SK-N-SH (cell line): ENCODE measurements around the gene LMTK2. TPM values are rescaled to one million over a fixed set of nuclear protein-coding genes. Genes with fewer than 3 reads are reported as not detected.
A peak's percentile ranks its signal among the peaks of the same experiment; 100 is the strongest.

Source experiments
- CTCF ChIA-PET: fragments of 300-600, 350-600 bp; formaldehyde crosslinking; extraction: SDS; loops from one replicate; lab custom pipeline; 2021; lab: Yijun Ruan, JAX
- POLR2A ChIA-PET: fragments of 350-600 bp; sonication (Branson Sonifier 250); formaldehyde crosslinking; extraction: SDS; loops from one replicate; lab custom pipeline; 2020; ENCODE audit warnings: antibody characterized with exemption, inconsistent platforms; lab: Yijun Ruan, JAX
- DNase-seq: peaks from one replicate; pipeline ENCODE4 v3.0.0; 2012
- H2AFZ ChIP-seq: fragments of 200-600 bp; sonication (generic); 2 replicates; pipeline ENCODE4 v1.8.1; 2016; ENCODE audit warnings: antibody characterized with exemption, mild to moderate bottlenecking, low read depth
- H3F3A ChIP-seq: fragments of 200-600 bp; sonication (generic); replicated peaks from 2 replicates; pipeline ENCODE3; 2016; ENCODE audit warnings: antibody characterized with exemption, mild to moderate bottlenecking; ENCODE audit not compliant: insufficient read depth
- H3K27ac ChIP-seq, 2 experiments: fragments of 200-500 bp in 1 of 2; fragments of 200-600 bp in 1 of 2; sonication (Bioruptor generic) in 1 of 2; sonication (generic), shearing (Covaris generic) in 1 of 2; 2 replicates each; pipeline versions ENCODE4 v1.5.1 to v1.6.1; 2014 to 2016; ENCODE audit warnings: low read depth in 2 of 2, inconsistent platforms in 1 of 2, low read length in 1 of 2, mild to moderate bottlenecking in 1 of 2, mixed read lengths in 1 of 2
- H3K27me3 ChIP-seq: fragments of 200-600 bp; sonication (generic), shearing (Covaris generic); 2 replicates; pipeline ENCODE4 v1.6.1; 2016; ENCODE audit warnings: mixed run types; ENCODE audit not compliant: insufficient read depth
- H3K36me3 ChIP-seq, 2 experiments: fragments of 200-500 bp in 1 of 2; fragments of 200-600 bp in 1 of 2; sonication (Bioruptor generic) in 1 of 2; sonication (generic) in 1 of 2; replicated peaks in 1 of 2; 2 replicates each; pipeline versions ENCODE3 to v1.5.1; 2014 to 2016; ENCODE audit warnings: low read length in 1 of 2, mild to moderate bottlenecking in 1 of 2; ENCODE audit not compliant: insufficient read depth in 2 of 2, control insufficient read depth in 1 of 2
- H3K4me1 ChIP-seq, 2 experiments: fragments of 200-500 bp in 1 of 2; fragments of 200-600 bp in 1 of 2; sonication (Bioruptor generic) in 1 of 2; sonication (generic), shearing (Covaris generic) in 1 of 2; 2 replicates each; pipeline versions ENCODE4 v1.5.1 to v1.6.1; 2014 to 2016; ENCODE audit warnings: low read depth in 1 of 2, low read length in 1 of 2, mixed run types in 1 of 2; ENCODE audit not compliant: insufficient read depth in 2 of 2, control insufficient read depth in 1 of 2
- H3K4me2 ChIP-seq: fragments of 200-600 bp; sonication (generic), shearing (Covaris generic); 2 replicates; pipeline ENCODE4 v1.6.1; 2017; ENCODE audit warnings: mixed run types
- H3K4me3 ChIP-seq, 2 experiments: fragments of 200-500 bp in 1 of 2; fragments of 200-600 bp in 1 of 2; sonication (Bioruptor generic) in 1 of 2; sonication (generic), shearing (Covaris generic) in 1 of 2; 2 replicates each; pipeline versions ENCODE4 v1.5.1 to v1.8.1; 2014 to 2016; ENCODE audit warnings: low read depth in 2 of 2, inconsistent platforms in 1 of 2, low read length in 1 of 2, mild to moderate bottlenecking in 1 of 2, mixed read lengths in 1 of 2, moderate library complexity in 1 of 2
- H3K79me2 ChIP-seq: fragments of 200-600 bp; sonication (generic); 2 replicates; pipeline ENCODE4 v1.8.1; 2017; ENCODE audit warnings: mild to moderate bottlenecking; ENCODE audit not compliant: insufficient read depth
- H3K9ac ChIP-seq: fragments of 200-600 bp; sonication (generic); 2 replicates; pipeline ENCODE4 v1.6.1; 2017; ENCODE audit warnings: mixed run types
- H3K9me2 ChIP-seq: fragments of 200-600 bp; sonication (generic); 2 replicates; pipeline ENCODE4 v1.6.1; 2017; ENCODE audit warnings: mixed run types
- H3K9me3 ChIP-seq: fragments of 200-600 bp; sonication (generic); 2 replicates; pipeline ENCODE4 v1.6.1; 2017; ENCODE audit warnings: mixed run types, mild to moderate bottlenecking, moderate library complexity
- H4K20me1 ChIP-seq: fragments of 200-600 bp; sonication (generic); 2 replicates; pipeline ENCODE4 v1.6.1; 2017; ENCODE audit warnings: mild to moderate bottlenecking, mixed run types; ENCODE audit not compliant: insufficient read depth
- ELF1 ChIP-seq: IDR thresholded peaks from 2 replicates; pipeline ENCODE4 v1.4.0; 2012
- JUND ChIP-seq: IDR thresholded peaks from 2 replicates; pipeline ENCODE4 v1.4.0; 2012
- MEF2A ChIP-seq: IDR thresholded peaks from 2 replicates; pipeline ENCODE4 v1.4.0; 2012; ENCODE audit warnings: low read depth, borderline replicate concordance
- MXI1 ChIP-seq: IDR thresholded peaks from 2 replicates; pipeline ENCODE4 v1.6.1; 2012; ENCODE audit warnings: mild to moderate bottlenecking, low read depth, low read length, improper control_type of control experiment
- PBX3 ChIP-seq: IDR thresholded peaks from 2 replicates; pipeline ENCODE4; 2012
- REST ChIP-seq: IDR thresholded peaks from 2 replicates; pipeline ENCODE4 v1.6.1; 2012; ENCODE audit warnings: mild to moderate bottlenecking, low read depth, low read length, moderate library complexity
- RFX5 ChIP-seq: IDR thresholded peaks from 2 replicates; pipeline ENCODE4 v1.6.1; 2012; ENCODE audit warnings: mild to moderate bottlenecking, improper control_type of control experiment, low read length
- RXRA ChIP-seq: IDR thresholded peaks from 2 replicates; pipeline ENCODE4 v1.4.0; 2012; ENCODE audit warnings: low read depth, mild to moderate bottlenecking, borderline replicate concordance
- USF2 ChIP-seq: fragments of 150-350 bp; IDR thresholded peaks from 2 replicates; pipeline ENCODE4 v1.6.1; 2017; ENCODE audit warnings: antibody characterized with exemption, low read length, low read depth, borderline replicate concordance
- WGBS: methylation state at CpG from one replicate; pipeline ENCODE4 v1.1.6; 2017; ENCODE audit warnings: low lambda C conversion rate; 5-methylcytosine and 5-hydroxymethylcytosine counted together
- polyA plus RNA-seq, 3 experiments: library from polyadenylated mRNA; depleted of rRNA; stranded (reverse); fragments of >200 nt; gene quantifications; 2 replicates each; pipeline ENCODE4 v1.2.3, GENCODE V29; 2012

LMTK2 gene
- polyA plus RNA-seq, 1 of the 3 experiments (the other 2 are of a cell fraction) = 9.0 TPM

- H3K4me2 ChIP-seq = no peak overlapping the region
- H3K9me2 ChIP-seq = no peaks in the 10 kb centered on the region
- WGBS = 87% methylated on average over 17 of the region's 32 CpGs
- no peak overlapping the region for H3K4me3 ChIP-seq
- ChIA-PET CTCF (interaction anchor here (1.7 kb wide), 1 partner anchor 65 kb away, joined by 4 read pairs; no protein-coding TSS in a partner anchor), POLR2A (no interaction called here)
- H3K79me2 ChIP-seq = no peaks in the 10 kb centered on the region
- no peak for TF ChIP-seq JUND
- no peak for TF ChIP-seq REST
- no peak for TF ChIP-seq RFX5
- TF ChIP-seq ELF1 = no peak
- no peak for TF ChIP-seq PBX3
- no peak for TF ChIP-seq USF2
- TF ChIP-seq MXI1 = no peak
- no peak for TF ChIP-seq MEF2A
- TF ChIP-seq RXRA = no peak
- H3K9ac ChIP-seq = no peak overlapping the region
- H3K36me3 ChIP-seq = peaks cover 0 to 5% of the 10 kb centered on the region in 2 experiments
- no peaks in the 10 kb centered on the region for H4K20me1 ChIP-seq
- no peaks in the 10 kb centered on the region for H3F3A ChIP-seq
- peak; percentile 56 for DNase-seq
- no peaks in the 10 kb centered on the region for H3K9me3 ChIP-seq
- H2AFZ ChIP-seq = no peak overlapping the region
- H3K4me1 ChIP-seq = peaks cover 0 to 2% of the 10 kb centered on the region in 2 experiments; a peak in 1 of 4 replicates
- no peak overlapping the region for H3K27ac ChIP-seq
- H3K27me3 ChIP-seq = no peaks in the 10 kb centered on the region
Measured at GRCh38 chr7:98233219-98234070, 126.8 kb downstream of the LMTK2 start.
